ENCODE results near the gene PGF.

Gene PGF

GRCh38 chr14:74952180-74952665, 3.2 kb downstream of the PGF start:
- Histone ChIP-seq H3K4me3 (peak overlapping the region; percentile 37), H3K27ac (peak overlapping the region in 1 of 2 donors; percentile 73)
- no peak for DNase-seq (ENCODE audit: low spot score)
- TF ChIP-seq CTCF (IDR thresholded peaks at IDR 0.05), result no peak

GRCh38 chr14:74951443-74952179, 3.8 kb downstream of the PGF start:
- no peak for DNase-seq (ENCODE audit: low spot score)
- Histone ChIP-seq H3K27ac (peak overlapping the region in 1 of 2 donors; percentile 73), H3K4me3 (peak overlapping the region; percentile 37)
- no peak for TF ChIP-seq CTCF (IDR thresholded peaks at IDR 0.05)

GRCh38 chr14:74950795-74951442, 4.5 kb downstream of the PGF start:
- no peak for TF ChIP-seq CTCF (IDR thresholded peaks at IDR 0.05)
- DNase-seq (ENCODE audit: low spot score), result no peak
- Histone ChIP-seq H3K27ac (peak overlapping the region in 1 of 2 donors; percentile 73), H3K4me3 (peak overlapping the region; percentile 37)

- Histone ChIP-seq H3K4me3 (no peak overlapping the region), H3K27ac (peak overlapping the region; percentile 3 to 73)
- TF ChIP-seq CTCF (IDR thresholded peaks at IDR 0.05), result no peak
- no peak for DNase-seq (ENCODE audit: low spot score)
Measured at GRCh38 chr14:74949859-74950573, 5.4 kb downstream of the PGF start.

GRCh38 chr14:74949191-74949601, 6.2 kb downstream of the PGF start:
- TF ChIP-seq CTCF (IDR thresholded peaks at IDR 0.05), result no peak
- no peak overlapping the region for H3K27ac ChIP-seq
- no peak overlapping the region for H3K4me3 ChIP-seq
- DNase-seq (ENCODE audit: low spot score), result peak; percentile 69

- no peak for DNase-seq (ENCODE audit: low spot score)
- TF ChIP-seq CTCF (IDR thresholded peaks at IDR 0.05), result no peak
- Histone ChIP-seq H3K27ac (no peak overlapping the region), H3K4me3 (no peak overlapping the region)
Measured at GRCh38 chr14:74948228-74949175, 6.9 kb downstream of the PGF start.

Data from coronary artery (tissue), 2 donors.